ENCODE data around the gene C16orf89. TPM values are rescaled to one million over a fixed set of nuclear protein-coding genes. Genes with fewer than 3 reads are reported as not detected.

Gene C16orf89
- polyA plus RNA-seq, 1 donor (not counting 4 experiments of a cell fraction or from before 2014, with no cell fraction given), result not detected

DNA sequence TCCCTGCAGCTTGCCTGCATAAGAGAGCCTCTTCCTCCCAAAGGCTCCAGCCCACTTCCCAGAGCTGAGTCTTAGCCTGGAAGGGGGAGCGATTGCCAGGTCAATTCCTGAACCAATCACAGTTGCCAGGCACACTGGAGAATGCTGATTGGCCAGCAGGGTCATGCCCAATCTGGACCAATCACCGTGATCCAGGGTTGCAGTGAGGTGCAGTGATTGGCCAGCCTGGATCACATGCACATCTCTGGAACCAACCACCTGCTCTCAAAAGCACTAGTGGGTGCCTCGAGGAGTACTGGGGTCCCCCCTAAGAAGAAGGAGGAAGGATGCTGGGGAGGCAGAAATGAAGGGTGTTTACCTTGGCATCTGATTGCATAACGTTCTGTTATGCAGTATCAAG, 50.4 kb downstream of the C16orf89 start:
- TF ChIP-seq, protein P1, sequence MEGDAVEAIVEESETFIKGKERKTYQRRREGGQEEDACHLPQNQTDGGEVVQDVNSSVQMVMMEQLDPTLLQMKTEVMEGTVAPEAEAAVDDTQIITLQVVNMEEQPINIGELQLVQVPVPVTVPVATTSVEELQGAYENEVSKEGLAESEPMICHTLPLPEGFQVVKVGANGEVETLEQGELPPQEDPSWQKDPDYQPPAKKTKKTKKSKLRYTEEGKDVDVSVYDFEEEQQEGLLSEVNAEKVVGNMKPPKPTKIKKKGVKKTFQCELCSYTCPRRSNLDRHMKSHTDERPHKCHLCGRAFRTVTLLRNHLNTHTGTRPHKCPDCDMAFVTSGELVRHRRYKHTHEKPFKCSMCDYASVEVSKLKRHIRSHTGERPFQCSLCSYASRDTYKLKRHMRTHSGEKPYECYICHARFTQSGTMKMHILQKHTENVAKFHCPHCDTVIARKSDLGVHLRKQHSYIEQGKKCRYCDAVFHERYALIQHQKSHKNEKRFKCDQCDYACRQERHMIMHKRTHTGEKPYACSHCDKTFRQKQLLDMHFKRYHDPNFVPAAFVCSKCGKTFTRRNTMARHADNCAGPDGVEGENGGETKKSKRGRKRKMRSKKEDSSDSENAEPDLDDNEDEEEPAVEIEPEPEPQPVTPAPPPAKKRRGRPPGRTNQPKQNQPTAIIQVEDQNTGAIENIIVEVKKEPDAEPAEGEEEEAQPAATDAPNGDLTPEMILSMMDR (optimal IDR thresholded peaks at IDR 0.05 in 1 of 3, IDR thresholded peaks at IDR 0.05 in 1 of 3, conservative IDR thresholded peaks at IDR 0.05 in 1 of 3; ENCODE audit: extremely low read depth in 1 of 3, insufficient read depth in 2 of 3, low read length in 3 of 3), result no peak
- TF ChIP-seq EZH2 (IDR thresholded peaks at IDR 0.05; ENCODE audit: low read length), result no peak
- no peak for FAIRE-seq
- Histone ChIP-seq H4K20me1 (ENCODE audit: control insufficient read depth, extremely low read depth, insufficient read depth, low read length) (no peaks in the 10 kb centered on the region), H3K9me1 (ENCODE audit: control insufficient read depth, extremely low read depth, insufficient read depth, low read length) (no peaks in the 10 kb centered on the region), H3K4me2 (ENCODE audit: control insufficient read depth, extremely low read depth, insufficient read depth, low read depth, low read length) (no peak overlapping the region), H3K79me2 (ENCODE audit: control insufficient read depth, insufficient read depth, low read length) (no peaks in the 10 kb centered on the region), H3K36me3 (ENCODE audit: control insufficient read depth in 2 of 2, extremely low read depth in 1 of 2, insufficient read depth in 2 of 2, low read length in 2 of 2) (no peaks in the 10 kb centered on the region), H3K4me1 (ENCODE audit: control insufficient read depth, extremely low read depth, insufficient read depth, low read length) (no peaks in the 10 kb centered on the region), H2AFZ (ENCODE audit: control insufficient read depth, low read length) (no peak overlapping the region), H3K4me3 (ENCODE audit: control insufficient read depth in 2 of 3, extremely low read depth in 1 of 3, insufficient read depth in 2 of 3, low read depth in 1 of 3, low read length in 3 of 3) (no peak overlapping the region), H3K27me3 (ENCODE audit: control insufficient read depth, extremely low read depth, insufficient read depth, low read length) (peaks cover 5% of the 10 kb centered on the region), H3K9ac (ENCODE audit: control insufficient read depth, extremely low read depth, insufficient read depth, low read length) (no peak overlapping the region), H3K27ac (ENCODE audit: control insufficient read depth, insufficient read depth, low read length) (no peak overlapping the region), H3K9me3 (ENCODE audit: control insufficient read depth, low read depth, low read length) (no peaks in the 10 kb centered on the region)
- dilution Hi-C loops (cut with MboI; ENCODE audit: extremely low pct_ligation_motif_present, low sequenced_read_pairs), result no loop called here
- DNase-seq (ENCODE audit: low read depth, low spot score), result no peak

DNA sequence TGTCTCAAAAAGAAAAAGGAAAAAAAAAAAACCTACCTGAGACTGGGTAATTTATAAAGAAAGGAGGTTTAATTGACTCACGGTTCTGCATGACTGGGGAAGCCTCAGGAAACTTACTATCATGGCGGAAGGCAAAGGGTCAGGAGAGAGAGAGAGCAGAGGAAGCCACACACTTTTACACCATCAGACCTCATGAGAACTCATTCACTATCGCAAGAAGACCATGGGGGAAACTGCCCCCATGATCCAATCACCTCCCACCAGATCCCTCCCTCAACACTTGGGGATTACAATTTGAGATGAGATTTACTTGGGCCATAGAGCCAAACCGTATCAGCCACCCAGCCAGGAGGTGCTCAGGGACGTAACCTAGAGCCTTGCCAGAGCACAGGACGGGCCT, 52.9 kb downstream of the C16orf89 start:
- Histone ChIP-seq H2AFZ (ENCODE audit: control insufficient read depth, low read length) (no peak overlapping the region), H3K4me1 (ENCODE audit: control insufficient read depth, extremely low read depth, insufficient read depth, low read length) (no peaks in the 10 kb centered on the region), H3K4me3 (ENCODE audit: control insufficient read depth in 2 of 3, extremely low read depth in 1 of 3, insufficient read depth in 2 of 3, low read depth in 1 of 3, low read length in 3 of 3) (no peak overlapping the region), H3K9me3 (ENCODE audit: control insufficient read depth, low read depth, low read length) (no peaks in the 10 kb centered on the region), H4K20me1 (ENCODE audit: control insufficient read depth, extremely low read depth, insufficient read depth, low read length) (no peaks in the 10 kb centered on the region), H3K79me2 (ENCODE audit: control insufficient read depth, insufficient read depth, low read length) (no peaks in the 10 kb centered on the region), H3K27ac (ENCODE audit: control insufficient read depth, insufficient read depth, low read length) (no peak overlapping the region), H3K4me2 (ENCODE audit: control insufficient read depth, extremely low read depth, insufficient read depth, low read depth, low read length) (no peak overlapping the region), H3K36me3 (ENCODE audit: control insufficient read depth in 2 of 2, extremely low read depth in 1 of 2, insufficient read depth in 2 of 2, low read length in 2 of 2) (no peaks in the 10 kb centered on the region), H3K9ac (ENCODE audit: control insufficient read depth, extremely low read depth, insufficient read depth, low read length) (no peak overlapping the region), H3K27me3 (ENCODE audit: control insufficient read depth, extremely low read depth, insufficient read depth, low read length) (no peaks in the 10 kb centered on the region), H3K9me1 (ENCODE audit: control insufficient read depth, extremely low read depth, insufficient read depth, low read length) (no peaks in the 10 kb centered on the region)
- dilution Hi-C loops (cut with MboI; ENCODE audit: extremely low pct_ligation_motif_present, low sequenced_read_pairs), result no loop called here
- DNase-seq (ENCODE audit: low read depth, low spot score), result no peak
- TF ChIP-seq EZH2 (IDR thresholded peaks at IDR 0.05; ENCODE audit: low read length), result no peak
- TF ChIP-seq, protein P1 (optimal IDR thresholded peaks at IDR 0.05 in 1 of 3, IDR thresholded peaks at IDR 0.05 in 1 of 3, conservative IDR thresholded peaks at IDR 0.05 in 1 of 3; ENCODE audit: extremely low read depth in 1 of 3, insufficient read depth in 2 of 3, low read length in 3 of 3), result no peak
- FAIRE-seq, result no peak
